OCI-LY7 (cell line): ENCODE data around the gene PPP2R1A.

ENCODE experiments used
- CTCF ChIP-seq: fragments of 200-600 bp; sonication (generic); conservative IDR thresholded peaks from 2 replicates; pipeline ENCODE4 v1.5.1; 2014; ENCODE audit warnings: mild to moderate bottlenecking, antibody characterized with exemption, low read length, moderate library complexity, mixed read lengths
- EZH2phosphoT487 ChIP-seq: fragments of 200-600 bp; sonication (generic); IDR thresholded peaks from 2 replicates; pipeline ENCODE4 v1.6.1; 2018; ENCODE audit warnings: low read depth, borderline replicate concordance, mild to moderate bottlenecking, mixed run types, antibody characterized with exemption, low read length, moderate library complexity, mixed read lengths

GRCh38 chr19:52234406-52234805 lies 44.6 kb downstream of the PPP2R1A start:
- TF ChIP-seq EZH2phosphoT487: no peak
- no peak for TF ChIP-seq CTCF
